HG03378 (cell line): Measurements from ENCODE around the gene WLS.

Source experiments
- ATAC-seq: cut with Tn5 transposase; IDR thresholded peaks from one replicate; pipeline ENCODE4 v1.9.1; 2021; ENCODE audit warnings: mild to moderate bottlenecking, moderate library complexity; ENCODE audit not compliant: unreplicated experiment

The WLS gene

DNA sequence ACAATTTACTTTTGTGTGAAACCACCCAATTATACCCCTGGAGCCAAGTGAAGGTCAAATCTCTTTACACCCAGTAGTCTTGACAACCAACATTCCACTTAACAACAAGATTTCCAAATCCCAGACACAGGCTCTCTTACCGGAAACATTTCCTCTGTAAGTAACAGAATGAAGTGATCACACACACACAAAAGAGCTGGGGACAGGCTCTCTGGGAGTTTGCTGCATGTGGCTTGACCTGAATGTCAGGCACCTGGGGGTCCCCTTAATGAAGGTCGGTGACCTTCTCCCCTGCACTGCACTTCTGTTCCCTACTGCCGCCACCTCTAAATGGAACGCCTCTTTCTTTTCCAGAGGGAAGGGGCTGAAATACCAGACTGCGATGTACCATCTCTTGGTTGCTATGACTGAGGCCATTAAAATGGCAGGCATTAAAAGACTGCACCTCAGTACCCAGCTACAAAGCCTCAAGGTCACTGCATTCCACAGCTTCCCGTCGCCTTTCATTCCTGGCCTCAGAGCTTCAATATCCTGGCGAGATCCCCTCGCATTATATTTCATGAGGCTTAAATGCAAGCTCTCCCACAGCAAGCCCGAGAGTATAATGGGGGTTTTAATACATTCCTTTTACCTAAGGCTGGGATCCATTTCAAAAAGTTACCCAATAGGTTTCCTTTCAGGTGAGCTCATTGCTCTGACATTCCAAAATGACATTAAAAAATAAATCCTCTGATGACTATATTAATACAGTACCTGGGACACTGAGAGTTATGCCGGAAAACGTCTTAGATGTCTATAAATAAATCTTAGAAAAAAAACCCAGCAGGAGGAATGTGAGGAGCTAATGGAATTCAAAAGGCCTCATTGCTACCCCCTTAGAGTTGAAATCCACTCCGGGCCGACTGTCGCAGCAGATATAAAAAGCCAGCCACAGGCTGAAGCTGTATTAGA, 91.0 kb downstream of the WLS start:
- no peak for ATAC-seq

DNA sequence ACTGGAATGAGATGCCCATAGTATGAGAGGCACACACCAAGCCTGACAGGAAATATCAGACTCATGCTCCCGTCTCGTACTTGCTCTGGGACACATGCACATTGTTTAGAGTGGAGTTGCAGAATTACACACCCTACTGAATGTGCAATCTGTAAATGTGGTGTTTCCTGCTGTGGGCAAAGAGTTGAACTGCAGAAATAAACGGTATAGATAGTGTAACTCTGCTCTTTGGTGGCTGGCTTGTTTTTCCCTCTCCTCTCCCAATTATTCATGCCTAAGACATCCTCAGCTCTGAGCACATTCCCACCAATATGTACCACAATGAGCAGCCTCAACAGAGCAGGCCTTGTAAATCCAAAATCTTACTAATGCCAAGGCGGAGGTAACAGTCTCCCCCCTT, 91.8 kb downstream of the WLS start:
- no peak for ATAC-seq

DNA sequence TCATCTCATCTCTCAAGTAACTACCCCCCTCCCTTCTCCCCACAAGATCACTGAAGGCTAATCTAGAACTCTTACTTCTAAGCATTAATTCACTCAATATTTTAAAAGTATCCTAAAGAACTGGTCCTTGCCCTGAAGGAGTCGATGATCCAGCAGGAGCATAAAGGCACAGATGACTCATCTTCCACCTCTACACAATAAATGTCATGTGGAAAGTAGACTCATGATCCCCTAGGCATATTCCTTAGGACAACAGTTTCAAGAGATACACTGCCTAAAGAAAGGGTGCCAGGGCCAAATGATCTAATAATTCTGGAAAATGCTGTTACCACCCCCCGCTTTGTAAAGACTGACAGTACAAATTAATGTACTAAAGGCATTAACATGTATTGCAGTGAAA, 96.1 kb downstream of the WLS start:
- ATAC-seq, result no peak

DNA sequence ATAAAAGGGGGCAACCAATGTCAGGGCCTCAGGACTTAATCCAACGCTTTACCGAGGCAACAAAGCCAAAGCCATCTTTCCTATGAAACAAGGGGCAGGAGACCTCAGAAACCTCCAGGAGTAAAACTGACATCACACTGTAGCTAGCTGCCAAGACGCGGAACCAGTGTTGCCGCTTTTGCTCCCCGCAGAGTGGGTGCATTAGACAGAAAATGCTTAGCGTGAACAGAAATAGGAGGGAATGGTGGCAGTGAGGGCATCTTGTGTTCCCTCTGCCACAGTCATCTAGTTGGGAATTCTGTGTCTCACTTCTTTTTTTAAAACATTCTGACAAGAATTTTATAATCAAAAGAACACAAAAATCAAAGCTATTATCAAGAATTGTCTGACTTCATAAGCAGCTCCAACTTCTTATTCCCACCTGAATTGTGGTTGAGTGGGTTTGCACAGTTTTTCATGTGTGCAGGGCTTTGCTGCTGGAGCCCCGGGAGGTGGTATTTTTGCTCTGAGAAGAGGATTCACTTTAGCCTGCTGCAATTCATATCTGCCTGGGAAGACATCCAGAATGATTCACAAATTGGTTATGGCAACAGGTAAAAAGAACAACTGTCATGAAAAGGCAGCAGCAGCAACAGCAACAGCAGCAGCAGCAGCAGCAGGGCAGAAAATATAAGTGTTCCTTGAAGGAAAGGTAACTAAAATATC, 99.7 kb downstream of the WLS start:
- ATAC-seq, result no peak

DNA sequence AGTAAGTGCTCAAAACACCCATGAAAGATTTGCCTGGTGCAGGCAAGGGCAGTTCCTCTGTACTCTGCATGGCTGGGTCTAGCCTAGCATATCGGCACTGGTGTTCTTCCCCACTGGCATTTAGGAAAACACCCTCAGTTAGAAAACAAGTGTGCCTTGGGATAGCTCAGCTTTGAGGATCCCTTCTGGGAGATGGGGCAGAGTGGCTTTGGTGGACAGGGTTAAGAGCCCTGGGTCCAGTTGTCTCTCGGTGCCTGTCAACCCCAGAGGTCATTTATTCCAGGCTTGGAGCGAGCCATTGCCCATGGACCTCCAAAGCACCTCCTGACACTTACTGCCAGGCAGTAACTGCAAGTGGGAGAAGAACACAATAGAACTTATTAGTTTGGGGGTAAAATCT, 101.1 kb downstream of the WLS start:
- ATAC-seq, result no peak

DNA sequence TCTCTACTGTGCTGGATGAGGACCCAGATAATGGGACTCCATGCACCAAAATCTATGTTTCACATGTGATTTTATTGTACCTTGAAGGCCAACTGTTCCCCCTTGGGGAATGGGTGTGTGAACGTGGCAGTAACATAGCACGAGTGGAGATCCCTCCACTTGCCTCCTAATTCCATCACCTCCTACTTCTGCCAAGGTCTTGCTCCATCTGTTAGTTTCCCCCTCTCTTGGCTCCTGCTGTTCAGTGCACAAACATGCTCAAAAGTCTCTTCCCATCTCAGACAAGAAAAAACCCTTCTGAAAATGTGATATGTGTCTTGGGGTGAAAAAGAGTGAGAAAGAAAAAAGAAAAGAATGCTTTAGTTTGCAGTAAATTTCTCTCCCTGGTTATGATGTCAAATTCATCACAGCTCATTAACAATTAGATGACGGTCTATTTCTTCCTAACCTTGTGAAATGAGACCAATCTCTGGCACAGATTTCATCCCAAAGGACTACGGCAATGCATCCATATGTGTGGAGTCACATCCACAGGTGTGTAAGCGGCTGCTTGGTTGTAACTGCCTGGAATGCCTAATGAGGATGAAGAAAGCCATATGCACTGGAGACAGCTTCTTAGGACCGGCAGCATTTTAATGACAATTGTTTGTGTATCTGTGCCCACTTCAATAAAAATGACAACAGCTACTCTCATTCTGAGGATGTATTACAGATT, 102.6 kb downstream of the WLS start:
- no peak for ATAC-seq

DNA sequence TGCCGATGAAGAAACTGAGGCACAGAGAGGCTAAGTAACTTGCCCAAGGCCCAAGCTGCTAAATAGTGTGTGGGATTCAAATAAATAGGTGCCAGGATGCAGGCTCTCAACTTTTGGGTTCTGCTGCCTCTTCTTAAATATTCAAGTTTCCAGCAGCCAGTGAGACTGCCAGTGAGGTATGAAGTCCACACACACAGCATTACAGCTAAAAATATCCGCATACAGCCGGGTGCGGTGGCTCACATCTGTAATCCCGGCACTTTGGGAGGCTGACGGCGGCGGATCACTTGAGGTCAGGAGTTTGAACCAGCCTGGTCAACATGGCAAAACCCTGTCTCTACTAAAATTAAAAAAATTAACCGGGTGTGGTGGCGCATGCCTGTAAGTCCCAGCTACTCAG, 103.5 kb downstream of the WLS start:
- no peak for ATAC-seq

DNA sequence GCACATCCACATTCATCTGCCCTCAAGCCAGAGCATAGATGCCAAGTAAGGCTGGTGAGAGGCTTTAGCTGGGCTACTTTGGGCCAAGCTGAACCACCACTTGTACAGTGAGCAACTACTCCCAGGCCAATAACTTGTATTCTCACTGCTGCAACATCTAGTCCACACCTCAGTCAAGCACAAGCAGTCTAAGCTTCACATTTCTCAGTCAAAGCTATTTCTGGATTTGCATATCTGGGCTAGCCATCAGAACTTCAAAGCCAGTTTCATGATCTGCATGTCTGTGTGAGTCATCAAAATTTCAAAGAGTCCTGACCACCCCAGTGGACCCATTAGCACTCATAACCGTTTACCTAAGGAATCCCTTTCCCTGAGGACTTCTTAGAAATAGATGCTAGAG, 104.2 kb downstream of the WLS start:
- ATAC-seq, result peak; percentile 77

DNA sequence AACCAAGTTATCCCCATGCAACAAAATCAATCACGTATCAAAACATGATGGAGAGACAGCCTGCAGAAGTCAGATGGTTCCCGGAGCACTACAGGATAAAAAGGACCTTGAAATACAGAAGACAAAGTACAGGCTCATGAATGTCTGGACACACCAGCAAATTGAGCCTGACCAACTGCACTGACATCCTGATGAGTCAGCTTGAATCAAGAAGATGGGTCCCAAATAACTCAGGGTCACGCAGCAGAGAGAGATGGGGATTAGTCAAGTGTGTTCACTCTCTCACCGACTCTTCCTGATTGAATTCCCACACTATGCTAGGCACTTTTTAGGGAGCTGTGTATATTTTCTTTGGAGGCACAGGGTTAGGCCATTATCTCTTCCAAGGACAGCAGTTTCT, 110.8 kb downstream of the WLS start:
- no peak for ATAC-seq

DNA sequence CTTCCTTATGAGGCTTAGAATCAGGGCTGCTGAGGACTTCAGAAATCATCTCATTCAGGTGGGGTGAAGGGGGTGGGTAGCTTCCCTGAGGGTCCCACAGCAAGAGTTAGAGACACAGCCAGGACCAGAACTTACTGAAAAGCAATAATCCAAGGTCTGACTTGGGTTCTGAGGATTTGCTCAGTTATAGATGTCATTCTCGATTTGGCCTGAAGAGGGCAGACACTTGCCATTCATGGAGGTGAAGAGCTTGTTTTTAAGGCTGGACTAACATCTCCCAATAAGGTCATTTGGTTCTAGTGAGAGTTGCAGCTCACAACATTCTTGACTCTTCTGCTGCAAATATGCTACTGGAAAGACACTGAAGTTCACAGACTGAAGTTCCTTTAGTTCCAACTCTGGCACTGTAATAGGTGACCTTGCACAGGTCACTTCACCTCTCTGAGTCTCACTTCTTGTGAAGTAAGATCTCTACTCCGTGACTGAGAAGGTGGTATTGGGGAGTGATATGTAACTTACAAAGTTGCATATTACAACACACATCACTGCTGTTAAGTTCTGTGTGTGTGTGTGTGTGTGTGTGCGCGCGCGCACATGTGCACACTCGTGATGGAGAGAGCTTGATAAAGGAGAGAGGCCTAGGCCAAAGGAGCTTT, 112.1 kb downstream of the WLS start:
- ATAC-seq, result peak; percentile 92

DNA sequence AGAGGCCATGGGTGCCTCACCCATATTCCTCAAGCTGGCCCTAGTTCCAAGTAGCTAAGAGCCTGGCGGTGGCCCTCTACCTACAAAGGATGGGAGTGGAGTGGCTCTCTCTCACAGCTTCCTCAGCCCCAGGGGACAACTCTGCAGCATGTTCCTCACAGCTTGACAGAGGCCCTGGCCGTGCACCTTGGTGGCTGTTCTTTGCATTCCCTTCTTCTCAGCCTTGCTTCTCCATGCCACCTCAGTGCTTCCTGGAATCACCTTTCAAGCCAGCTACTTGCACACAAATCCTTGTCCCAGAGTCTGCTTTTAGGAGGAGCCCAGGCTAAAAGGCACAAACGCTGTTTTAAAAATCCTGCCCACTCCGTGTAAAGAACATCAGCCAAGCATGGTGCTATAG, 112.9 kb downstream of the WLS start:
- ATAC-seq, result no peak

DNA sequence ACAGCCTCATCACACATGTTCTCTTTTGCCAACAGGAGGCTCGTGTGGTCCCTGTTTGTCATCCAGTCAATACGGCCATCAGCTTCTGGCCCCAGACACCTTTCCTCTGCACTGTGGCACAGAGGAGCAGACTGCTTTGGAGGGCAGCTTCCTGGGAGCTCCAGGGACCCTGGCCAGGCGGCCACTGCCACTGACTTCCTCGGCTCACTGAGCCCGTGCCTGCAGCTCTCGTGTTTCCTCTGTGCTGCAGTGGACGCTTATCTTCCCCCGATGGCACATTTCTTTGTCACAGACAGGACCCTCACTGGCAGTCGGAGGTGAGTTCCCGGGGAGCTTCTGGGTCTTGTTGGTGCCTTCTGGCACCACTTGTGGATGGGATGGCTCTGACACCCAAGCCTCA, 114.9 kb downstream of the WLS start:
- no peak for ATAC-seq

DNA sequence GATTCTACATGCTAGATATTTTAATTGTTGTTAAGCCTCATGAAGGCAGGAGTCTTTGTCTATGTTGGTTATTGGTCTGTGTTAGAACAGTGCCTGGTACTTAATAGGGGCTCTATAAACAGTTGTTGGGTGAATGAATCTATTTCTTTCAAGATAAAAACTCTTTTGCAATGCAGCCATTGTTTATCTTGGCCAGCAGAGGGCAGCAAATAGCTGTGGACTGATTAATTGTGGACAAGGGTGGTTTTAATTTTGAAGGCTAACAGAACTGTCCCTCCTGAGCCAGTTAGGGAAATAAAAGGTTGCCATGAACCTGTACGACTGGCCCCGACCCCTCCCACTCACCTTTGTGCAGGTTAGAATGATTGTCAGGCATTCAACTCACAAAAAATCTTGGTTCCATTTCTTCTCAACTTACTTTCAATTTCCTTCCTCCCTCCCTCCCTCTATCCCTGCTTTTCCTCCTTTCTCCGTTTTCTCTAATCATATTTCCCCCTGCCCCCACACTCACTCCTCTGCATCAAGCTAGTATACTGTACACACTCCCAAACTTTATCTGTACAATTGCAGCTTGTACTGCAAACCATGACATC, 115.6 kb downstream of the WLS start:
- ATAC-seq, result peak; percentile 39

DNA sequence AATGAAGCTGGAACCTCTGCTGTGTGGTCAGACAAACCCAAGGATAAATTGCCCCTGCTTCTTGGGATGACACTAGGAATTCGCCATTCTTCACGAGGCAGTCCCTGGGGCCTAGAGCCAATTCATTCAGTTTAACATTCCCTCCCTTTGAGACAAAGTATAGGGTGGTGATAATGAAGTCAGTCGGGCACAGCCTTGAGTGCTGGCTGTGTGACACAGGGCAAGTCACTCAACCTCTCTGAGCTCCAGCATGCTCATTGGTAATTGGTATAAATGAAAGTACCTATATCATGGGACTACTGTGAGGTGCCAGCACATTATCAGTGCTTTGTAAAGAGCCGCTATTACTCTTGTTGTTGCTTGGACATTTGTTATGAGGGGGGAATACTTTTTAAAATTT, 117.0 kb downstream of the WLS start:
- no peak for ATAC-seq

DNA sequence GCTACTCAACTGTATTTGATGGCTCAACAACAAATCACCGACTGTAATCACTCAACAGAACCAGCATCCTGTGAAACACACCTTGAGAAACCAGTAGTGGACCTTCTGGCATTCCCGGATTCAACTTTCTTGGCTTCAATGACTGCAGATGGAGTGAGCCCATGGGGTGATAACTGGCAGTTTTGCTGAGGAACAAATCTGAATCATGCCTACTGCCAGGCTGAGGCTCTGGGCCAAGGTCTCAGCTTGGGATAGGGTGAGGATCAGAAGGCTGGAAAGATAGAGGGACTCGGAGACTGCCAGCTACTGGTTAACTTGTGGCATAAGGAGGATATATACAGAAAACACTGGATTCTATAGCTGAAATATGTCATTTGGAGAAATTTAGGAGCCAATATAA, 118.4 kb downstream of the WLS start:
- no peak for ATAC-seq

DNA sequence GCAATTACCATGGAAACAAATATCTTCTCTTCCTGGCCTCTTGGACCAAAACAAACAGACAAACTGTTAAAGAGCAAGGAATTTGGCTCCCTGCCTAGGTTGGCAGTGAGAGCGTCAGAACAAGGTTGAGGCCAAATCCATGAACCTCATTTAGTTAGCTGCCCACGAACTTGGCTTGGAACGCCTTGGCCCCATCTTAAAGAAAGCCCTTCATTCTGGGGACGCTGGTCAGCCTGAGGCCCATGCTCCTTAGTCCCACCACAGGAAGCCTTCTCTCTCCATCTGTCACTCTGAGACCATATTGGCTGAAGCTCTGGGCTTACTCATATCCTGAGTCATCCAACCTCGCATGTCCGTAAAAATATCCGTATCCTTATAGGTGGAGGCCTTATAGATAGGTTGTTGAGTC, 119.5 kb downstream of the WLS start:
- no peak for ATAC-seq

DNA sequence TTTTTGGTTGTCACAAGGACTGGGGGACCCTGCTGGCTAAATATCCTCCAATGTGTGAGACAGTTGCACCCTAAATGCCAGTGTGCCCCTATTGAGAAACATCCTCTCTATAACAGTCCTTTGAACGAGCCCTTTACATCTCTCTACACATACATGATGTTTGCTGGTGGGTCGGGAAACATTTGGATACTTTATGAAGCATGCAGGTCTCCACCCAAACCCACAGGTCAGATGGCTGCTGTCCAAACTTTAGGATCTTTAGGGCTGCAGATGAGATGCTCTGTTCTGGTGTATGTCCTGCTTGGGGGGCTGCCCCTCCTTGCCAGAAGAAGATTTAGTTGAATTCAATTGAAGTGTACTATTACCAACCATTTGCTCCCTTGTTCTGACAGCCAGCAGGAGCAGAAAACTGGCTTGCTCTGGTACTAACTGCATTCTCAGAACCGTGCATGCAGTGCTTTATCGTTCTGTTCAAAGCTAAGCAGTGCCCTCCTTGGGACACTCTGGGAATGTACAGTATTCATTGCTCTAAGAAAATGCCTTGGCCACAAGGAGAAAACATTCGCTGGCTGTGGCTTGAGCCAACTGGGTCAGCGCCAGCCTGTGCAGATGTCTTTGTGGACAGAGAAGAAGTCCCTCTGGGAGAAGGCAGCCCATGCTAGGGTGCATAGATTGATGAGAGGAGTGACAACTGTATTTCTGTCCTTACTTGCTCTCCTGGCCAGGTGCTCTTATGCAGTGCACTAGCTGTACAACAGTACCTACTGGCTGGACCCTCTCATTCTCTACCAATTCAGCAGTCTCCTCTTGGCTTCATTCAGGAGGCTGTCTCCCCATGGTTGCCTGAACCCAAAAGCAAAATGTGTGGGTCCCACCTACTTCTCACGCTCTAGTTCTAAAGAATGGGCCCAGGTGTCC, 120.5 kb downstream of the WLS start:
- no peak for ATAC-seq

DNA sequence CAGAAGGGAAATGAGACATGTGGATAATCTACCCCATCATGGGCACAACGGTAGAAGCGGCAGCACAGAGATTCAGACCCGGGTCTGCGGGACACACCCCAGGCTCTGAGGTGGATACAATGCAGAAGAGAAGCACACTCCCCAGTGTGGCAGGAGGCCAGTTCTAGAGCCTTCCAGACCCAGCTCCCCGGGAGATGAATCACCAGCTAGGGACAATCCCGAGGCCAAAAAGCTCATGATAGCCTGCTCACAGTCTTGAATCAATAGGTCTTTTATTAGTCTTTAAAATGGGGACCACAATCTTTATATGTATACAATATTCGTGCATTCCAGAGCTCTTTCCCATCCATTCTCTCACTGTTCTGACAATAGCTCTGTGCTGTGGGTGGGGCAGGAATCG, 124.6 kb downstream of the WLS start:
- ATAC-seq, result no peak

DNA sequence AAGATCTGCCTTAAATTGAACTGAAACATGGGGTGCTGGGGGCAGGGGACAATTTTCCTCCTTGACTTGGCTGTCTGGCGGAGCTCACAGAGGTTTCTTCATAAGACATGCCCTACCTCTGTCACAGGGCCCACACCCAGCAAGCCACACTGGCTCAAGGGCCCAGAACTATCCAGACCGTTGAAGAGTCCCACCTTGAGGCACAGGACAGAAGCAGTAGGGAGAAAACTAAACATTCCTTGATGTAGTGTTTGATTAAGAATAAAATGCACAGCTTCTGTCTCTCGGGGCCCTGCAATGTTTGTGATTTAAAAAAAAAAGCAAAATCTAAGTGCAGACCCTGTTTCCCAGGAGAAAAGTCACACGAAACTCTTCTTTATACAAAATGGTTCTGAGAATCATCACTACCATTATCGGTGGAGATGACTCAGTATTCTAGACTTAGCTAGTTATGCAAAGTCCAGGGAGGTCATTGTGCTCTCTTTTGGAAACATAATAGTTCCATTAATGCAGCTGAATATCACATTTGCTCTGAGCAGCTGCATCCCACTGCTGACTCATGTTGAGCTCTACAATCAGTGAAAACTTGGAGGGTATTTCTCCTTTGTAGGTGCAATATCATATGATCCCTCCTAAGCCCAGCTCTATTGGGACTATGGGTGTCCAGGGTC, 128.3 kb downstream of the WLS start:
- ATAC-seq, result no peak
